Prostate gland (tissue), 2 donors: ENCODE measurements around the gene PTPRM.

Experiments
- CTCF ChIP-seq, 4 experiments: fragments of 200-600 bp in 2 of 4; fragments of 450-650 bp in 2 of 4; sonication (generic) in 2 of 4; IDR thresholded peaks; 1 replicate in 3 of 4; 2 replicates in 1 of 4; pipeline ENCODE4 v1.5.1; 2016 to 2019; ENCODE audit warnings: antibody characterized with exemption in 4 of 4, mild to moderate bottlenecking in 2 of 4, moderate library complexity in 2 of 4
- POLR2A ChIP-seq: fragments of 450-650 bp; IDR thresholded peaks from one replicate; pipeline ENCODE4 v1.6.1; 2016; ENCODE audit warnings: antibody characterized with exemption, mild to moderate bottlenecking
- POLR2AphosphoS5 ChIP-seq: sonication (generic); formaldehyde crosslinking; IDR thresholded peaks from one replicate; pipeline ENCODE4 v1.6.1; 2017; ENCODE audit warnings: antibody characterized with exemption

GRCh38 chr18:7924616-7925015 lies 357.5 kb downstream of the PTPRM start:
- no peak for TF ChIP-seq CTCF (IDR thresholded peaks at IDR 0.05)
- no peak for TF ChIP-seq POLR2A
- TF ChIP-seq POLR2AphosphoS5, result no peak
